Body of pancreas (tissue), 4 donors: Measurements from ENCODE around the gene IFITM5.

Experiments used
- CTCF ChIP-seq, 7 experiments: fragments of 450-650 bp in 4 of 7; fragments of 200-600 bp in 3 of 7; sonication (generic) in 3 of 7; IDR thresholded peaks; one replicate each; pipeline ENCODE4 v1.5.1; 2016 to 2019; ENCODE audit warnings: antibody characterized with exemption in 7 of 7
- POLR2A ChIP-seq, 3 donors: fragments of 450-650 bp; IDR thresholded peaks; one replicate each; pipeline ENCODE4 v1.6.1; 2016; ENCODE audit warnings: antibody characterized with exemption in 3 of 3, mild to moderate bottlenecking in 2 of 3

GRCh38 chr11:340539-341512 lies 41.5 kb upstream of the IFITM5 start:
- TF ChIP-seq POLR2A (IDR thresholded peaks at IDR 0.05) = no peak
- TF ChIP-seq CTCF (IDR thresholded peaks at IDR 0.05) = no peak
